Activated naive CD4-positive, alpha-beta T cell treated with anti-CD3 and anti-CD28 coated beads, Interleukin-2, amount 10 ng/mL, durations not matched to agents 7 days and 5 days (primary cell): ENCODE data around the gene COL21A1.

Source experiments
- CTCF ChIA-PET: fragments of 350-600 bp; sonication (Branson Sonifier 250); formaldehyde crosslinking; loops from one replicate; lab custom pipeline; 2021; ENCODE audit warnings: antibody characterized with exemption; lab: Charles Lee
- DNase-seq: peaks from one replicate; pipeline ENCODE4 v3.0.0-alpha.2; 2020
- H3K27ac Mint-ChIP-seq: one replicate; pipeline ENCODE4 v1.8.0; 2021; ENCODE audit warnings: mild to moderate bottlenecking, moderate library complexity, mixed read lengths
- H3K27me3 Mint-ChIP-seq: one replicate; pipeline ENCODE4 v1.8.0; 2021; ENCODE audit warnings: mild to moderate bottlenecking, mixed read lengths
- H3K36me3 Mint-ChIP-seq: one replicate; pipeline ENCODE4 v1.8.0; 2021; ENCODE audit warnings: mixed read lengths
- H3K4me1 Mint-ChIP-seq: one replicate; pipeline ENCODE4 v1.8.0; 2021; ENCODE audit warnings: mixed read lengths
- H3K4me3 Mint-ChIP-seq: one replicate; pipeline ENCODE4 v1.8.0; 2021; ENCODE audit warnings: mild to moderate bottlenecking, moderate library complexity, mixed read lengths
- H3K9me3 Mint-ChIP-seq: one replicate; pipeline ENCODE4 v1.8.0; 2021; ENCODE audit warnings: mixed read lengths

The COL21A1 gene

DNA sequence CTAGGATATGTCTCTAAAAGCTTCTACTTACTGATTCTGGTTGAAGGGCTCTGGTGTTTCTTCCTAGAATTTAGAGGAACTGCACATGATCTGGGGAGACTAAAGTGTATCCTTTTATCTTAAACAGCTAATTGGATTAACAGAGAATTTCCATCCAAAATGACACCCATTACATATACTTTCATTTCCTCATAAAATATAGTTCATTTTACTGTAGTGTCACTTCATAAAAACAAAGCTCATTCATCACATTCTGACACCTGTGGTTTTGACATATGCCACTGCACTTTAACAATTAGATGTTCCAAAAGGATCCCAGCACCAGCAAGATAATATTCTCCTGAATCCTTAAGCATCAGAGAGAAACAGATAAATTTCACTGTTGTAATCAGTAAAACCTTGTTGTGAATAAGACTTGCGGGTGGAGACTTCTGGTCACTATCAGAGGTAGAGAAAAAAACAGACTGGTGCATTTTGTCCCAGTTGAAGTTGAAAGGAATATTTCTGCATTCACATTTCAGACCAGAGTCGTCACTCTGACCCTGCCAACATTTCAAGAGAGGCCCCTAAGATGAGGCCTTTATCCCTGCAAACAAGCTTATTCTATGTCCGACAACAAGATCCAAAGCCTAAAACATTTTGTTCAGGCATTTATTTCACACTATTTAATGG lies 196.7 kb downstream of the COL21A1 start:
- peaks cover 4% of the 10 kb centered on the region for H3K9me3 Mint-ChIP-seq
- no peaks in the 10 kb centered on the region for H3K36me3 Mint-ChIP-seq
- CTCF ChIA-PET = no interaction called here
- no peak overlapping the region for H3K4me3 Mint-ChIP-seq
- no peaks in the 10 kb centered on the region for H3K27me3 Mint-ChIP-seq
- no peaks in the 10 kb centered on the region for H3K4me1 Mint-ChIP-seq
- DNase-seq = no peak
- no peak overlapping the region for H3K27ac Mint-ChIP-seq

- Mint-ChIP-seq H3K4me3 (no peak overlapping the region), H3K4me1 (no peaks in the 10 kb centered on the region), H3K36me3 (no peaks in the 10 kb centered on the region), H3K27me3 (no peaks in the 10 kb centered on the region), H3K27ac (no peak overlapping the region), H3K9me3 (peaks cover 4% of the 10 kb centered on the region)
- DNase-seq = no peak
- CTCF ChIA-PET = no interaction called here
These were observed 198.8 kb downstream of the COL21A1 start for GRCh38 chr6:56048601-56049000.

- CTCF ChIA-PET = no interaction called here
- H3K36me3 Mint-ChIP-seq = no peaks in the 10 kb centered on the region
- H3K9me3 Mint-ChIP-seq = peaks cover 4% of the 10 kb centered on the region
These were observed 199.3 kb downstream of the COL21A1 start for GRCh38 chr6:56047931-56048540.

GRCh38 chr6:56046576-56046975 lies 200.8 kb downstream of the COL21A1 start:
- CTCF ChIA-PET = no interaction called here
- H3K9me3 Mint-ChIP-seq = no peaks in the 10 kb centered on the region
- DNase-seq = no peak
- H3K4me1 Mint-ChIP-seq = no peaks in the 10 kb centered on the region
- no peaks in the 10 kb centered on the region for H3K36me3 Mint-ChIP-seq
- H3K27me3 Mint-ChIP-seq = no peaks in the 10 kb centered on the region
- no peak overlapping the region for H3K4me3 Mint-ChIP-seq
- H3K27ac Mint-ChIP-seq = no peak overlapping the region

More at GRCh38 chr6:56047931-56048540, 199.3 kb downstream of the COL21A1 start:
- Mint-ChIP-seq H3K27ac (no peak overlapping the region), H3K4me1 (no peaks in the 10 kb centered on the region), H3K4me3 (no peak overlapping the region), H3K27me3 (no peaks in the 10 kb centered on the region)
- DNase-seq = no peak

DNA sequence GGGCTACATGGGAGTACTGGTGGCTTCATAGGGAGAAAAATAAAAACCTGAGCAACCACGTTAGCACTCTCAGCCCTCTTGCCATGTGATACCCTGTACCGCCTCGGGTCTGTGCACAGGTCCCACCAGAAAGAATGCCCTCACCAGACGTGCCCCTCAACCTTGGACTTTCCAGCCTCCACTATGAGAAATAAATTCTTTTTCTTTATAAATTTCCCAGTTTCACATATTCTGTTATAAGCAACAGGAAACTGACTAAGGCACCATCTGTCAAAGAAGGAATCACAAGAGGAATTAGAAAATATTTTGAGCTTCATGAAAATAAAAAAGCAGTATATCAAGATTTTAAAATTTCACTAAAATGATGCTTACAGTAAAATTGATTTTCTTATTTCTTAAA lies 203.6 kb downstream of the COL21A1 start:
- Mint-ChIP-seq H3K27me3 (no peaks in the 10 kb centered on the region), H3K27ac (no peak overlapping the region), H3K4me3 (no peak overlapping the region), H3K36me3 (no peaks in the 10 kb centered on the region), H3K9me3 (no peaks in the 10 kb centered on the region), H3K4me1 (no peaks in the 10 kb centered on the region)
- CTCF ChIA-PET = no interaction called here
- no peak for DNase-seq

GRCh38 chr6:56043076-56043475 lies 204.3 kb downstream of the COL21A1 start:
- no peak overlapping the region for H3K4me3 Mint-ChIP-seq
- H3K27me3 Mint-ChIP-seq = no peaks in the 10 kb centered on the region
- CTCF ChIA-PET = no interaction called here
- no peak overlapping the region for H3K27ac Mint-ChIP-seq
- no peaks in the 10 kb centered on the region for H3K4me1 Mint-ChIP-seq
- no peaks in the 10 kb centered on the region for H3K36me3 Mint-ChIP-seq
- no peak for DNase-seq
- no peaks in the 10 kb centered on the region for H3K9me3 Mint-ChIP-seq

DNA sequence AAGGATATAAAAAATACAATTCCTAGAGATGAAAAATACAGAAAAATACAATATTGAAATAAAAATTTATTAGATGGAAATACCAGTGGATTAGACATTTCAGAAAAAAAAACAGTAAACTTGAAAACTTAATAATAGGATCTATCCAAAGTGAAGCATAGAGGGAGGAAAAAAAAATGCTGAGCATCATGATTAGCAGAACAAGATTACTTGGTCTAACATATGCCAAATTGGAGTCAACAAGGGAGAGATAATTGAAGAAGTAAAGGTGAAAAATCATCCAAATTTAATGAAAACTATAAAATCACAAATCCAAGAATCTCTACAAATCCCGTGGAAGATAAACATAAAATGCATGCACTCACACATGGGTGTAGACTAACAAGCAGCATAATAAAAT lies 205.8 kb downstream of the COL21A1 start:
- no peak overlapping the region for H3K27ac Mint-ChIP-seq
- H3K27me3 Mint-ChIP-seq = no peaks in the 10 kb centered on the region
- H3K4me1 Mint-ChIP-seq = no peaks in the 10 kb centered on the region
- H3K36me3 Mint-ChIP-seq = no peaks in the 10 kb centered on the region
- H3K9me3 Mint-ChIP-seq = no peaks in the 10 kb centered on the region
- CTCF ChIA-PET = no interaction called here
- no peak overlapping the region for H3K4me3 Mint-ChIP-seq
- DNase-seq = no peak

- Mint-ChIP-seq H3K4me3 (no peak overlapping the region), H3K36me3 (no peaks in the 10 kb centered on the region), H3K9me3 (no peaks in the 10 kb centered on the region), H3K27ac (no peak overlapping the region), H3K27me3 (no peaks in the 10 kb centered on the region), H3K4me1 (no peaks in the 10 kb centered on the region)
- DNase-seq = no peak
- CTCF ChIA-PET = no interaction called here
These were observed 206.5 kb downstream of the COL21A1 start for GRCh38 chr6:56040889-56041301.

GRCh38 chr6:56040223-56040622 lies 207.2 kb downstream of the COL21A1 start:
- H3K27me3 Mint-ChIP-seq = no peaks in the 10 kb centered on the region
- no peak for DNase-seq
- H3K4me1 Mint-ChIP-seq = no peaks in the 10 kb centered on the region
- H3K36me3 Mint-ChIP-seq = no peaks in the 10 kb centered on the region
- CTCF ChIA-PET = no interaction called here
- no peaks in the 10 kb centered on the region for H3K9me3 Mint-ChIP-seq
- H3K27ac Mint-ChIP-seq = no peak overlapping the region
- H3K4me3 Mint-ChIP-seq = no peak overlapping the region

DNA sequence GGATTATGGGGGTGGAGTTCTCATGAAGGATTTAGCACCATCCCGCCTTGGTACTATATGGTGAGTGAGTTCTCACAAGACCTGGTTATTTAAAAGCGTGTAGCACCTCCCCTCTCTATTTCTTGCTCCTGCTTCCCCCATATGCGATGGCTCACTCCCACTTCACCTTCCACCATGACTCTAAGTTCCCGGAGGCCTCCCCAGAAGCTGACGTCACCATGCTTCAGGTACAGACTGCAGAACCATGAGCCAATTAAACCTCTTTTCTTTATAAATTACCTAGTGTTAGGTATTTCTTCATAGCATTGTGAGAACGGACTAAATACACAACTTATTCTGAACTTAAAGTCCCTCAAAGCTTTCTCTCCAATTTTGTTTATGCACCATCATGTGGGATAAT lies 208.6 kb downstream of the COL21A1 start:
- CTCF ChIA-PET = no interaction called here
- Mint-ChIP-seq H3K27me3 (no peaks in the 10 kb centered on the region), H3K36me3 (no peaks in the 10 kb centered on the region), H3K9me3 (no peaks in the 10 kb centered on the region), H3K4me1 (no peaks in the 10 kb centered on the region), H3K4me3 (no peak overlapping the region), H3K27ac (no peak overlapping the region)
- DNase-seq = no peak

GRCh38 chr6:56037601-56038000 lies 209.8 kb downstream of the COL21A1 start:
- H3K27me3 Mint-ChIP-seq = no peaks in the 10 kb centered on the region
- no peaks in the 10 kb centered on the region for H3K36me3 Mint-ChIP-seq
- no peaks in the 10 kb centered on the region for H3K9me3 Mint-ChIP-seq
- H3K27ac Mint-ChIP-seq = no peak overlapping the region
- CTCF ChIA-PET = no interaction called here
- no peak overlapping the region for H3K4me3 Mint-ChIP-seq
- H3K4me1 Mint-ChIP-seq = no peaks in the 10 kb centered on the region
- no peak for DNase-seq

DNA sequence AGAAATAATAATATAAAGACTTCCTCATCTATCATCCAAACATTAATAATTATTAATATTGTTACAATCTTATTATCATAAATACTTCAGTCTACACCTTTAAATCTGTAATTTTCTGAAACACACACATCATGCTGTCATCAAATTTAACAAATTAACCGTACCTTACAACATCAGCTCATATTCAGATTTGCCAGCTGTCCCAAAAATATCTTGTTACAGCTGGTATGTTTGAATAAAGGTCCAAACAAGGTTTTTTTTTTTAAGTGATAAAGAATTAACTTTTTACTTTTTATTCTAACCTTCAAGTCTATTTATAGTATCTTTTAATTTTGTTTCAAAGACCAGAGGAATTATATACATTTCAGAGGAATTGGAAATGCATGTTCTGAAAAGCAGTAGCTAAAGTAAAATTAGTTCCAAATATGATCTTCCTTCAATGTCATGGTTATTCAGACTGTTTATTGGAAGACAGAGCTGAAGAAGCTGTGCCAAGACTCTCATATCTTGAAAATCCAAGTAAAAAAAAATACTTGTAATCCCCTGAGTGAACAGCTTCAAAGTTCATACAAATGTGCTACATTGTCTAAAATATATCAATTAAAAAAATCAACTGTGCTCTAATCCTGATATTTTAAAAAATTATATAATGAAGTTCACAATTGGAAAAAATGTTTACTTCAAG lies 210.3 kb downstream of the COL21A1 start:
- DNase-seq = no peak
- H3K9me3 Mint-ChIP-seq = no peaks in the 10 kb centered on the region
- CTCF ChIA-PET = no interaction called here
- no peaks in the 10 kb centered on the region for H3K4me1 Mint-ChIP-seq
- no peak overlapping the region for H3K4me3 Mint-ChIP-seq
- no peaks in the 10 kb centered on the region for H3K27me3 Mint-ChIP-seq
- no peaks in the 10 kb centered on the region for H3K36me3 Mint-ChIP-seq
- no peak overlapping the region for H3K27ac Mint-ChIP-seq

GRCh38 chr6:56033401-56033800 lies 214.0 kb downstream of the COL21A1 start:
- no peaks in the 10 kb centered on the region for H3K4me1 Mint-ChIP-seq
- CTCF ChIA-PET = no interaction called here
- no peak overlapping the region for H3K27ac Mint-ChIP-seq

DNA sequence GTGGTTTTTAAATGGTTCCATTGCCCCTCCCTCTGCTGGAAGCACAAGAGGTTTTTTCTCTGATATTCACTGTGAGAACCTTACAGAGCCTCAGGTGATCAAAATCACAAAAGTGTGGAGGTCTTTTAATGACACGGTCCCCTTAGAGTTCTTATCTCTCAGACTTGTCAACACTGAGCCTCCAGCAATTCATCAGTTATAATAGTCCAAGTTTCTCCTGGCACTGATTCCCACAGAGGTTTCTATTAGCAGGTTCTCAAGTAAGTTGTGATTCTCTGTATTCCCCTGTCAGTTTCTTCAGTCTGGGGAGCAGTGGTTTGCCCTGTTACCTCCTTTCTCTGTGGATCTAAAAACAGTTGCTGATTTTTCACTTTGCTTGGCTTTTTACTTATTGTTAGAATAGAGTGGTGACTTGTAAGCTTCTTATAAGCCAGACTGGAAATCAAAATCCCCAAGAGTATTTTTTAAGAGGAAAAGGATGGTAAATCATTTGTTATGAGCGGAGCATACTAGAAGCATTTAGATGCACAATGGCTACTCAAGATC lies 214.6 kb downstream of the COL21A1 start:
- DNase-seq = no peak
- Mint-ChIP-seq H3K9me3 (no peaks in the 10 kb centered on the region), H3K27me3 (no peaks in the 10 kb centered on the region), H3K27ac (no peak overlapping the region), H3K4me1 (no peaks in the 10 kb centered on the region), H3K36me3 (no peaks in the 10 kb centered on the region), H3K4me3 (no peak overlapping the region)
- CTCF ChIA-PET = no interaction called here

More at GRCh38 chr6:56033401-56033800, 214.0 kb downstream of the COL21A1 start:
- no peak overlapping the region for H3K4me3 Mint-ChIP-seq
- H3K9me3 Mint-ChIP-seq = no peaks in the 10 kb centered on the region
- no peaks in the 10 kb centered on the region for H3K27me3 Mint-ChIP-seq
- no peaks in the 10 kb centered on the region for H3K36me3 Mint-ChIP-seq
- no peak for DNase-seq

DNA sequence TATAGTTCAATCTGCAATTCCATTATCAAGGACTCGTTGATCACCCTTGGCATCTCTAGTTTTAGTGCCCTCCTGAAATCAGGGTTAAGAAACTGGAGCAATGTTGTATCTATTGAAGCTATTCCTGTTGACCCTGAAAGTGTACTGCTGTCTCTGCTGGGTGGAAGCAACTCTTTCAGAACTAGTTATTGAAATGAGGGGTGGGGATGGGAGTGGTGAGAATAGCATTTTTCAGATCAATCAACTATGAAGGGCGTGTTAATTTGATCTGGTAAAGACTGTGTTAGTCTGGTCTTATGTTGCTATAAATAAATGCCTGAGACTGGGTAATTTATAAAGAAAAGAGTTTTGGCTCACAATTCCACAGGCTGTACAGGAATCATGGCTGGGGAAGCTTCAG lies 219.5 kb downstream of the COL21A1 start:
- Mint-ChIP-seq H3K4me3 (no peak overlapping the region), H3K27ac (no peak overlapping the region), H3K36me3 (no peaks in the 10 kb centered on the region), H3K4me1 (no peaks in the 10 kb centered on the region), H3K27me3 (no peaks in the 10 kb centered on the region), H3K9me3 (no peaks in the 10 kb centered on the region)
- DNase-seq = no peak
- CTCF ChIA-PET = no interaction called here
